ENCODE data around the gene RRP8.

Gene RRP8

DNA sequence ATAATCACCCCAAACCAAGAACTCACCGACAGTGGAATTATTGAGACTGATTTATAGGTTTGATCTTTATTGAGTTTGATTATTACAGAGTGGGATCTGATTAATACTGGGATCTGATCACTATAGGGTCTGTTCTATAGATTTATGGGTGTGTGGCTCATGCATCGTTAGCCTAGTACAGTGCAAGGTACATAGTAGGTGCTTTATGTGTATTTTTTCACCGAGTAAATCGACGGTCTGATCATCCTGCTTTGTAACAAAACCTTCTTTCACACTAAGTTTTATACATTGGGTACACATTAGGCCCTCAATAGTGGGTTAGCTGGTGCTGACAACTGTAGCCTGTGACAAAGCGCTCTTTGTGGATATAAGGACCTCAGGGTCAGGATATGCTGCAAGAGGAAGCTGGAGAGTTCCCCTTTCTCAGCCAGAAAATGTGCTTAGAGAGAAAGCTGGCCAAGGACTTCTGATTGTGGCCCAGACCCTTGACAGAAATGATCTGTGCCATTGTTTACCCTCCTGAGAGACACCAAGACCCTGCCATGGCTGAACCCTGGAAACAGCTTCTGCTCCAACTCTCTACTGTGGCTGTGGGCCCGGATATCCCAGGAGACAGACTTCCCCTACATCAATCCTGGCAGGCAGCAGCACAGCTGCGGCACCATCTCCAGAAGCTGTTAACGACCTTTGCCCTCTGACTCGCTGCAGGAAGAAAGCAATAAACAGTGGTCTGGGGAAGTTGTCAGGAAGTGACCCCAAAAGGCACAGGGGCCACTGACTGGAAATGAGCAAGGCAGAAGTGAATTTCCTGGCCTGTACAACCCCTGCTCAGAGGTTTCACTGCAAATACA is 31.9 kb upstream of the RRP8 start:
- TF ChIP-seq ESRRG (CRISPR knock-in tag; IDR thresholded peaks at IDR 0.05) (no peak), RARB (CRISPR knock-in tag; IDR thresholded peaks at IDR 0.05) (no peak), ZNF565 (CRISPR knock-in tag; conservative IDR thresholded peaks at IDR 0.05; ENCODE audit: low read depth) (no peak), ISL1 (CRISPR knock-in tag; IDR thresholded peaks at IDR 0.05) (no peak), ZFP3 (CRISPR knock-in tag; IDR thresholded peaks at IDR 0.05) (no peak)
- TF ChIP-seq, protein P1, sequence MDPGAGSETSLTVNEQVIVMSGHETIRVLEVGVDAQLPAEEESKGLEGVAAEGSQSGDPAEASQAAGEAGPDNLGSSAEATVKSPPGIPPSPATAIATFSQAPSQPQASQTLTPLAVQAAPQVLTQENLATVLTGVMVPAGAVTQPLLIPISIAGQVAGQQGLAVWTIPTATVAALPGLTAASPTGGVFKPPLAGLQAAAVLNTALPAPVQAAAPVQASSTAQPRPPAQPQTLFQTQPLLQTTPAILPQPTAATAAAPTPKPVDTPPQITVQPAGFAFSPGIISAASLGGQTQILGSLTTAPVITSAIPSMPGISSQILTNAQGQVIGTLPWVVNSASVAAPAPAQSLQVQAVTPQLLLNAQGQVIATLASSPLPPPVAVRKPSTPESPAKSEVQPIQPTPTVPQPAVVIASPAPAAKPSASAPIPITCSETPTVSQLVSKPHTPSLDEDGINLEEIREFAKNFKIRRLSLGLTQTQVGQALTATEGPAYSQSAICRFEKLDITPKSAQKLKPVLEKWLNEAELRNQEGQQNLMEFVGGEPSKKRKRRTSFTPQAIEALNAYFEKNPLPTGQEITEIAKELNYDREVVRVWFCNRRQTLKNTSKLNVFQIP (CRISPR knock-in tag; IDR thresholded peaks at IDR 0.05; ENCODE audit: borderline replicate concordance, low read depth): no peak
- peak; percentile 39; the same call in 2 of the 3 replicates for ATAC-seq

GRCh38 chr11:6634534-6634933 is 31.1 kb upstream of the RRP8 start:
- TF ChIP-seq BACH2 (CRISPR knock-in tag; IDR thresholded peaks at IDR 0.05; ENCODE audit: borderline replicate concordance) (no peak), GLIS3 (CRISPR knock-in tag; IDR thresholded peaks at IDR 0.05) (no peak), ISL1 (CRISPR knock-in tag; IDR thresholded peaks at IDR 0.05) (no peak), OSR1 (CRISPR knock-in tag; IDR thresholded peaks at IDR 0.05) (no peak), CSDC2 (CRISPR knock-in tag; IDR thresholded peaks at IDR 0.05) (no peak), ZNF565 (CRISPR knock-in tag; conservative IDR thresholded peaks at IDR 0.05; ENCODE audit: low read depth) (no peak)
- TF ChIP-seq, protein P2, sequence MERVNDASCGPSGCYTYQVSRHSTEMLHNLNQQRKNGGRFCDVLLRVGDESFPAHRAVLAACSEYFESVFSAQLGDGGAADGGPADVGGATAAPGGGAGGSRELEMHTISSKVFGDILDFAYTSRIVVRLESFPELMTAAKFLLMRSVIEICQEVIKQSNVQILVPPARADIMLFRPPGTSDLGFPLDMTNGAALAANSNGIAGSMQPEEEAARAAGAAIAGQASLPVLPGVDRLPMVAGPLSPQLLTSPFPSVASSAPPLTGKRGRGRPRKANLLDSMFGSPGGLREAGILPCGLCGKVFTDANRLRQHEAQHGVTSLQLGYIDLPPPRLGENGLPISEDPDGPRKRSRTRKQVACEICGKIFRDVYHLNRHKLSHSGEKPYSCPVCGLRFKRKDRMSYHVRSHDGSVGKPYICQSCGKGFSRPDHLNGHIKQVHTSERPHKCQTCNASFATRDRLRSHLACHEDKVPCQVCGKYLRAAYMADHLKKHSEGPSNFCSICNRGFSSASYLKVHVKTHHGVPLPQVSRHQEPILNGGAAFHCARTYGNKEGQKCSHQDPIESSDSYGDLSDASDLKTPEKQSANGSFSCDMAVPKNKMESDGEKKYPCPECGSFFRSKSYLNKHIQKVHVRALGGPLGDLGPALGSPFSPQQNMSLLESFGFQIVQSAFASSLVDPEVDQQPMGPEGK (CRISPR knock-in tag; IDR thresholded peaks at IDR 0.05; ENCODE audit: borderline replicate concordance): no peak
- ATAC-seq: no peak

- TF ChIP-seq PPARA (CRISPR knock-in tag; IDR thresholded peaks at IDR 0.05; ENCODE audit: borderline replicate concordance) (no peak), TSHZ2 (CRISPR knock-in tag; IDR thresholded peaks at IDR 0.05) (no peak), ZFP3 (CRISPR knock-in tag; IDR thresholded peaks at IDR 0.05) (no peak), BACH2 (CRISPR knock-in tag; IDR thresholded peaks at IDR 0.05; ENCODE audit: borderline replicate concordance) (no peak), ZNF565 (CRISPR knock-in tag; conservative IDR thresholded peaks at IDR 0.05; ENCODE audit: low read depth) (no peak), ZNF70 (CRISPR knock-in tag; IDR thresholded peaks at IDR 0.05) (no peak), SNAI2 (CRISPR knock-in tag; IDR thresholded peaks at IDR 0.05) (no peak), OSR1 (CRISPR knock-in tag; IDR thresholded peaks at IDR 0.05) (no peak), CSRNP3 (CRISPR knock-in tag; IDR thresholded peaks at IDR 0.05) (no peak)
- TF ChIP-seq, protein P2 (CRISPR knock-in tag; IDR thresholded peaks at IDR 0.05; ENCODE audit: borderline replicate concordance): no peak
- ATAC-seq: no peak
Observed at GRCh38 chr11:6633422-6634408, 30.3 kb upstream of the RRP8 start.
